Stimulated activated CD8-positive, alpha-beta memory T cell treated with anti-CD3 and anti-CD28 coated beads, Interleukin-15, amount 100 ng/mL, for 4 hours (primary cell): ENCODE results near the gene CHRDL2.
"Not testable (repeated sequence)": the region's sequence is repeated elsewhere in the genome, so short reads cannot be mapped to it uniquely, and the experiment has no call there.

ENCODE experiments used
- DNase-seq, 2 donors: peaks; one replicate each; pipeline ENCODE4 v3.0.0-alpha.2; 2020; ENCODE audit warnings: low read depth in 2 of 2

The CHRDL2 gene

DNA sequence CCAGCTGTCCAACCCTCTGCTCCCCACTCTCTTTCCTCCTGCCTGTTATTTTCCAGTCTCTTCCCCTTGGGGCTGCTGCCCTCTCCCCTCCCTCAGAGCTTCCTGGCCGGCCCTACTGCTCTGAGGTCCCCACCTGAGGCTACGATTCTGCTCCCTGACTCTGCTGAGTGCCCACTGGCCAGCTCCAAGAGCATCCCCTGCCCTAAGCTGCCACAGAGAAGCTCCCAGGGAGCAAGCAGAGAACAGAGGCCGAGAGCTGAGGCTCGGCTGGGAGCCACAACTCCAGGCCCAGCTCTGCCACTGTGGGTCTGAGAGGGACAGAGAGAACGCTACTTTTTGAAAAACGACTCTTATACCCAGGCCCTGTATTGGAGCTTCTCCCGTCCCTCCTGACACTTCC, 61.1 kb downstream of the CHRDL2 start:
- DNase-seq, result no peak

GRCh38 chr11:74669211-74670160, 61.7 kb downstream of the CHRDL2 start:
- no peak for DNase-seq

DNA sequence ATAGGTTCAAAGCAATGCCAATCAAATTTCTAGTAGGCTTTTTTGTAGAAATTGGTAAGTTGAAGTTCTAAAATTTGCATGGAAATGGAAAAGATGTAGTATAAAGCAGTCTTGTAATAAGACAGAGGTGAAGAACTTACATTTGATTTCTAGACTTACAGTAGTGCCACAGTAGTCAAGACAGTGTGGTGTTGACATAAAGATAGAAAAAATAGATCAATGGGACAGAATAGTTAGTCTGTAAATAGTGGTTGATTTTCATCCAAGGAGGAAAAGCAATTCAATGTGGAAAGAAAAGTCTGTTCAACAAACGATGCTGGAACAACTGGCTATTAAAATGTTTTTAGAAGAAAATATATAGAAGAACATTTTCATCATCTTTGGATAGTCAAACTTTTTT, 67.9 kb downstream of the CHRDL2 start:
- no peak for DNase-seq

DNA sequence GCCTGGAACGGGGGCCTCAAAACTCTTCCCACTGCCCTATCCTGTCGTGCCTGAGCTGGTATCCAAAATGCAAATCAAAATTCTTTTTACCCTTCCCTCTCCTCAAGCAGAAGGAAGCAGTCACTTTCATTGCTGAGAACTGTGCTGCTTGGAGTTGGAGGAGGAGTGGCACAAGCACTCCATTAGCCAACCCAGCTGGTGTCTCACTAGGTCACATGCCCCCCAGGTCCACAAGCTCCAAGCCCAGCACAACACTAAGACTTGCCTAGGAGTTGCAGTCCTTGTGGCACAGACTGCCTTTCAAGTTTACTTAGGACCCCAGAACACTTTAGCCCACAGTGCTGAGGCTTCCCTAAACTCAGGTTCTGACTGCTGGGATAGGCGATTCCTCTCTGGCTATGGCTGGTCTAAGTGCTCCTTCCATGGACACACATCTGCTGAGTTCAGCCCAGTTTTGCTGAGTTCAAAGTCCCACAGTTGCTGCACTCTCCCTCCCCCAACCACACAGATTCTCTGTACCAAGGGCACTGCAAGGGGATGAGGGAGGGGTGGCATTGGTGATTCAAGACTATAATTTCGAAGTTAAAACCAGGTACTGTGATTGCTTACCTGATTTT, 68.6 kb downstream of the CHRDL2 start:
- no peak for DNase-seq

DNA sequence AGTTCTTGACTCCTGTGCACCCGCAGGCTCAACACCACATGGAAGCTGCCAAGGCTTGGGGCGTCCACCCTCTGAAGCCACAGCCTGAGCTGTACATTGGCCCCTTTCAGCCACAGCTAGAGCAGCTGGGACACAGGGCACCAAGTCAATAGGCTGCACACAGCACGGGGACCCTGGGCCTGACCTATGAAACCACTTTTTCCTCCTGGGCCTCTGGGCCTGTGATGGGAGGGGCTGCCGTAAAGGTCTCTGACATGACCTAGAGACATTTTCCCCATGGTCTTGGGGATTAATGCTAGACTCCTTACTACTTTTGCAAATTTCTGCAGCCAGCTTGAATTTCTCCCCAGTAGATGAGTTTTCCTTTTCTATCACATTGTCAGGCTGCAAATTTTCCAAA, 72.1 kb downstream of the CHRDL2 start:
- not testable (repeated sequence) for DNase-seq

GRCh38 chr11:74654976-74655375, 76.2 kb downstream of the CHRDL2 start:
- no peak for DNase-seq

GRCh38 chr11:74650498-74650897, 80.7 kb downstream of the CHRDL2 start:
- DNase-seq, result no peak

DNA sequence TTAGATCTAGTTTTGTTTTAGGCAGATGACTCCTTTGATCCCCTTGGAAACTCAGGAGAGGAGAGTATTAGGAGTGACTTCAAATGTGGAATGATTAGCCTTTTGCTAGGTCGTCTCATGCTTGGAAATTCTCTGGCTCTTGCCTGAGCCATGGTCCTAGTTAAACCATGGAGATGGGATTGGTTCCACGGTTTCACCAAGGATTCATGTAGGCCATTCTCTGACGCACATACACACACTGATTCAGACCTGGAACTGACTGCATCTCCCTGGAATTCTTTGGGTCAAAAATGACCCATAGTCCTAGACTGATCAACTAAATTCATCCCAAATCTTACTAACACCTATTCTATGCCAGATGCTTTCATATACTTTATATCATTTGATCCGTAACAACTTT, 82.3 kb downstream of the CHRDL2 start:
- no peak for DNase-seq

- DNase-seq, result no peak
Measured at GRCh38 chr11:74647831-74648230, 83.4 kb downstream of the CHRDL2 start.

- no peak for DNase-seq
Measured at GRCh38 chr11:74647404-74647803, 83.8 kb downstream of the CHRDL2 start.

DNA sequence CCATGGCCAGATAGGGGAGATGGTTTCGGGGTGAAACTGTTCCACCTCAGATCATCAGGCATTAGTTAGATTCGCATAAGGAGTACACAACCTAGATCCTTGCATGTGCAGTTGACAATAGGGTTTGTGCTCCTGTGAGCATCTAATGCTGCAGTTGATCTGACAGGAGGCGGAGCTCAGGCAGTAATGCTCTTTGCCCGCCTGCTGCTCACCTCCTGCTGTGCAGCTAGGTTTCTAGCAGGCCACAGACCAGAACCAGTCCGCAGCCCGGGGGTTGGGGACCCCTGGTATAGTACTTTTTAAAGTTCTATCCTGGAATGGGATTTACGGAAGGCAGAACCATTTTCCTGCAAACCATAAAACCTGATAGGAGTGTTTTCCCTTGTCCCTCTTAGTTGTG, 84.3 kb downstream of the CHRDL2 start:
- no peak for DNase-seq
